Posterior cingulate gyrus (tissue), 11 donors: ENCODE measurements around the gene CRACR2B.

Experiments
- DNase-seq, 10 donors: peaks; one replicate each; pipeline versions ENCODE4 v3.0.0 to v3.0.0-alpha.2; 2020 to 2021; ENCODE audit warnings: mixed read lengths in 3 of 10
- intact Hi-C: fragments of 100-400 bp; cut with DNase I; formaldehyde crosslinking; loops from one replicate; pipeline ENCODE4 v1.15.1; 2023

Gene CRACR2B

DNA sequence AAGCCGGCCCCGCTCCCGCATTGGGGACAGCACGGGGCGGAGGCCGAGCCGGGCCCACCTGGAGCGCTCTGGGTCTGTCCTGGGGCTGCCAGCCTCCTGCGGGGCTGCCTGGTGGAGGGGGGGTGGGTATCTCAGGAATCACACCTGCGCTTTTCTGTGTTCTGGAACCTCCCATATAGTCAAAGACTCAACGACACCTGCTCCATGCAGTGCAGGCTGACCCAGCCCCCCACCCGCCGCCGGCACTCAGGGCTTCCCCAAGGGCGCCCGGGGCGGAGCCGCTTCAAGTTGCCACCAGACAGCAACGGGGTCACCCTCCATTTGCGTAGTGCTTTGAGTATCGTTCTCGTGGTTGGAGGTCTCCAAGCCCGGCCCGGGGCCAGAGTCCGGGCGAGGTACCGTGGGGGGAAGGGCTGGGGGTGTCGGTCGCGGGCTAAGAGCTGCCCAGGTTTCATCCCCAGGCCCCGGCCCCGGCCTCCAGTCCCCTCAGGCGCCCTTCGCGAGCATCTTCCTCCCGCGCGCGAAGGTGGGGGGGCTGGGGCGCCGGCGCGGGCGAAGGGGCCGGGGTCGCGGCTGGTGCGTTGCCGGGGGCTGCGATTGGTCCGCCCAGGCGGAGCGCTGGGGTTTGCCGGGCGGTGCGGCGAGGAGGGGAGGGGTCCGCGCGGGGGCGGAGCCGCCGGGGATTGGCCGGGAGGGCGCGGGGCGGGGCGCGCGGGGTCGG, 21.5 kb downstream of the CRACR2B start:
- intact Hi-C loops = loop anchor here (10.0 kb wide), 1 partner anchor 126 kb away; no protein-coding TSS in a partner anchor
- no peak for DNase-seq

DNA sequence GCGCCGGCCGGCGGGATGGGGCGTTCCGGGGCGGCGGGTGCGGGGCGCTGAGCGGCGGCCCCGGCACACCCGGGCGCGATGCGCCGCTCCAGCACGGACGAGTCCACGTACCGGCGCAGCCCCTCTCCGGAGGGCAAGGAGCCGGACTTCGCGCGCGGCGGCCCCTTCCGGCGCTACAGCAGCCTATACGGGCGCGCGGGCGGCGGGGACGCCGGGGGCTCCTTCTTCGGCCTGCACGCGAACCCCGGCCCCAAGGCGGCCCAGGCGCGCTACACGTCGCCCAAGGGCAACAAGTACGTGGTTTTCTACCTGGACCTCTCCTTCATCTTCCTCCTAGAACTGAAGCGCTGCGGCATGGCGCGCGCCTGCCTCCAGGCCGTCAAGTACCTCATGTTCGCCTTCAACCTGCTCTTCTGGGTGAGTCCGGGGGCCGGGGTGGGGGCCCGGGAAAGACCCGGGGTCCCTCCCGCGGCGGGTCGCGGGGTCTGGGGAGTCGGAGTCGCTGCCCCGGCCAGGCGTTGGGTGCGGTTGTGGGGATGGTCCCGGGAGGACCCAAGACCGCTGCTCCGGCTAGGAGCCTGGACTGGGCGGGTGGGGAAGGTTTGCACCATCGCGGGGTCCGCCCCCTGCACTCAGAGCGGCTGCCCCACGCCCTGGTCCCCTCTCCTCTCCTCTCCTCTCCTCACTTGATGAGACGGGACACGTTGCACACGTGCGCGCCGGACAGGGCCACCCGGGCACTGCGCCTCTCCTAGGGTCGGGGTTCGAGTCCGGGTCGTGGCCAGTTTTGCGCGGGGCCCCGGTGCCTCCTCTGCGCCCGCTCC, 22.4 kb downstream of the CRACR2B start:
- intact Hi-C loops = loop anchor here (10.0 kb wide), 1 partner anchor 125 kb away; no protein-coding TSS in a partner anchor
- DNase-seq = no peak

DNA sequence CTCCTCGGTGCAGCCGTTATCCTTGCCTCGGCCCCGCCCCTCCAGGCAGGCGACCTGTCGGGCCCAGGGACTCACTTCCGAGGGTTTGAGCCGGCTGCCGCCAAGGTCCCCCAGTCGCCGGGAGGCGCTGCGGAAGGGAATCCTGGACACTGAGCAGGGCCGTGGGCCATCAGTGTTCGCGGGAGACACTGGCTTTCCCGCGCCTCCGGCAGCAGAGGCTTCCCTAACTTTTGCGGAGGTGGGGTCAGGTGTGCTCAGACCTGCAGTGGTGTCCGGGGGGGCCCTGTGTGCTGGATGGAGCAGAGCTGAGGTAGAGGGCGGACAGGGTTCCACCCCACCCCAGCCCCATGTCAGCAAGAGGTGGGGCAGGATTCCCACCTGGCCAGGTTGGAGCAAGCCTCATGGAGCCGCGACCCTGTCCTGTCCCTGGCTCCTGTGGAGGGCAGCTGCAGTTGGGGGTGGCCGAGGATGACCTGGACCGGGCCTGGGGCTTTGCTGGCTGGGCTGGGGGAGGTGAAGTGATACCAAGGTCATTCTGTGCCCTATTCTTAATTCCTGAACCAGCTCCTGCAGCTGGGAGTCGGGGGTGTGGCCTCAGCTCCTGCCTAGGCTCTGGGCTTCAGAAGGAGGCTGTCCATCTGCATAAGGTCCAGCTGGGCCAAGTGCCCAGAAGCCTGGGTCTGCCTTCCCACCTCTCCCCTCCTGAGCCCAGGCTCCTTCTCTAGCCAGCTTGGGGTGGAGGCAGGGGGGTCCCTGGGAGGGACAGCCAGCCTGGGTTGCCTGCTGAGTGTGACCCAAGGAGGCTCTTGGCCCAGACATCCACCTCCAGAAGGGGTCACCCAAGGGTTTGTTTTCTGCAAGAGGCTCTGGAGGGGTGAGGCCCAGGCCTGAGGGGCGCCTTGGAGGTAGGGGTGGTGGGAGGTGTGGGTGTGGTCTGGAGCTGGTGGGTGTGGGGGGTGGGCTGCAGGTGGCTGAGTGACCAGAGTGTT, 23.4 kb downstream of the CRACR2B start:
- no peak for DNase-seq
- intact Hi-C loops = no loop called here

DNA sequence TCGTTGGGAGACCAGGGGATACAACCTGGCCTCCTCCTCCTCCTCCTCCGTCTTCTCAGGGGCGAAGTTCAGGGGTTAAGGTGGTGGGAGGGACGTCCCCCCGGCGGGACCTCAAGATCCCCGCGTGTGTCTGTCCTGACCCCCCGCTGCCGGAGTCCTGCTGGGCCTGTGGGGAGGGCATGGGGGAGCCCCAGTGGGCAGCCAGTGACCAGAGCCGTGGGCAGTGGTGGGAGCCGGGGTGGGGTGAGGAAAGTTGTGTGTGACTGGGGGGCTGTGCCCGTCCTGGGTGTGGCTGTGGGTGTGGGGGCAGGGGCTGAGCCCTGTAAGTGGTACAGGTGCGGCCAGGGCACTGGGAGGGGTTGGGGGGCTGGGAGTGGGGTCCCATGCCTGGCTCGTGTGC, 25.0 kb downstream of the CRACR2B start:
- no peak for DNase-seq
- intact Hi-C loops = no loop called here

DNA sequence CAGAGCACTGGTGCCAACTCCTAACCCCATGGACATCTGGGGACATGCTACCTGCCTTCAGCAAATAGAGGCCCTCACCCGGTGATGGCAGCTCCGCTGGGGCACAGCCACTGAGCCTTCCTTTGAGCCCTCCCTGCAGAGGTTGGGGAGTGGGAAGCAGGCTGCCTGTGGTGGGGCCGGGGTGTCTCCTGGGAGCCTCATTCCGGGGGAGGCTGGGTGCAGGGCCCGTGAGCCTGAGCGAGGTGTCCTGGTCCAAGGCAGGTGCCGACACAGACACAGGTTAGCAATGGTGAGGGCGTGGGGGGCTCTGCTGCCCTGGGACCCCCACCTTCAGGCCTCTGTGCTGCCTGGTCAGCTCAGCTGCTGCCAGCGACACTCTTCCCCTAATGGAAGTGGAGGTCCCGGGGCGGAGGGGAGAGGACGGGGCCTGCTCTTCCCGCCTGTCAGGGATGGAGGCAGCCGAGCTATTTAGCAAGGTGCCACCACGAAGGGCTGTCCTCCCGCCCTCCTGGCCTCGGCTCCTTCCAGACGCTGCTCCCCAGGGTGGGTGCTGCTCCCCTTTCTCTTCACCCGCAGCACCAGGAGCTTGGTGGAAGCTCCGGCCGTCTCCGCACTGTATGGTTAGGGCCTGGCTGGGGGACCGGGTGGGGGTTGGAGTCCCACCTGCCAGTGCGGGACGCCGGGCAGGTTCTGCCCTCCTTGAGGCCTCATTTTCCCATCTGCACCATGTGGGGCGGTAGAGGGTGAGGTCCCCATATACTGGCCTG, 26.1 kb downstream of the CRACR2B start:
- no peak for DNase-seq
- intact Hi-C loops = no loop called here

DNA sequence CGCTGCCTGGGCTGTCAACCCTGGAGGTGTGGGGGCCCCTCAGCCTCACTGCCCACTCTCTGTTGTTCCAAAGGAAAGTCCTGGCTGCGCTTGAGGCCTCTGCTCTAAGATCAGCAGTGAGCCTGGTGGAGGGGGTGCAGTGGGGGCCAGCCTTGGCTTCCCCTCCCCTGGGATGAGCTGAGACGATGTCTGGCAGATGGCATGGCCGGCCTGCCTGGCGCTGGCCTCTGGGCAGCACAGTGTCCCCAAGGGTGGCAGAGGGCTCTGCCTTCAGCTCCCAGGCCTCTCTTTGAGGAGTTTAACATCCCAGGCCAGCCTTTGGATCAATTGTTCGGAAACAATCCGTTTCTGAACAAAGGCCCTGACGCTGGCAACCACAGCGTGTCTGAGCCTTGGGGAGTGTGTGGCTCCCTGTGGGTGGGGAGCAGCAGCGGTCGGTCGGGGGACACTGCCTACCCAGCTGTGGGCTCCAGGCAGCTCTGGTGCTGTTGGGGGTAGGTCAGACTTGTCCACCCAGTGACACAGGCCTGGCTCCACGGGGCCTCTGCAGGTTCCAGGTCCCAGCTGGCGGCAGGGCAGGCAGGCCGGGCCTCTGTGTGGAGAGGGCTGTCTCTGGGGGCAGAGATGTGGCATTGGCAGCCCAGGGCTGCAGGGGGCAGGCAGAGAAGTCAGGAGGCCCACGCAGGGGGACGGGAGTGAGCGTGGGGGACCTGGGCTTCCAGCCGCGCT, 27.0 kb downstream of the CRACR2B start:
- DNase-seq = no peak
- intact Hi-C loops = no loop called here

DNA sequence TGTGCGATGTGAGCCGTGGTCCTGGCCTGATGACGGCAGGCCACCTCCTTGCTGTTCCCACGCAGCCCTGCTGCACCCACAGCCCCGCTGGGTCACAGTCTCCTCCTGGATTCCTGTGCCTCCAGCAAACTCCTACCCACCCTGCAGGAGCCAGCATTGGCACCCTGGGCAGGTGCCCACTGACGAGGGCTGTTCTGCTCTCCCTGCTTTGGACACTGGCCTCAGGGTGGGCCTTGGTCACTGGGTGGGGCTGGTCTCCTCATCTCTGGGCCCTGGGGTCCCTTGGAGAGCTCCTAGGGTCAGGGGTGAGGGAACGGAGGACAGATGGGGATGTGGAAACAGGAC, 27.6 kb downstream of the CRACR2B start:
- no peak for DNase-seq
- intact Hi-C loops = no loop called here

DNA sequence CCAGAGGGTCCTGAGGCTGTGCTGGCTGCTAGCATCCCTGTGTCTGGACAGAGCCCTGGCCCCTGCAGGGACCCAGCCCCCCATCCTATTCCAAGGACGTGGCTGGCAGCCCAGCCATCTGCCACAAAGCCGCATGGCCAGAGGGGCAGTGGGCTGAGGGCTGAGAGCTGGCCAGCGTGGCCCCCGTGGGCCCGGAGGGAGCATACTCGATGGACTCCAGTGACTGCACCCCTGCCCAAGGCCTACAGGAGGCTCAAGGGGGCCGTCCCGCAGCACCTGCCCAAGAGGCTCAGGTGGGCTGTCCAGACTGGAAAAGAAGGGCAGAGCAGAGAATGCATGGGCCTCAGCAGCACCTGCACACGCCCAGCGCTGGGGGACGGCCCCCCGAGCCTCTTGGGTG, 28.1 kb downstream of the CRACR2B start:
- intact Hi-C loops = no loop called here

DNA sequence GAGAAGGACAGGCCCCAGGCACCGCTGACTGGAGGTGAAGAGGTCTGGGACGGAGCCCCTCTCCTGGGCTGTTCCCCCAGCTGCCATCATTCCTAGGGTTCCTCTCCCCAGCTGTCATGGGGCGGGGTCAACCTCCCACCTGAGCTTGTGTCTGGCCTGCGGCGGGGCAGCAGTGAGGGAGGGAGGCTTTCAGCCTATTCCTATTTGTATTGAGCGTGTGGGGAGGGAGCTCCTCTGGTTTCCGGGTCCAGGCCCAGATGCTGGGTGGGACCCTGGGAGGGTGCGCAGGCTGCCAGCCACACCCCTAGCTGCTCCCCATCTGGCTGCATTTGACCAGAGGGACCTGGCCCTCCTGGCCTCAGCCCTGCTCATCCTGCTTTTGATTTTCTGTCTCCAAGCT, 28.7 kb downstream of the CRACR2B start:
- intact Hi-C loops = no loop called here

More for the DNA sequence above, 28.1 kb downstream of the CRACR2B start:
- DNase-seq = no peak

DNA sequence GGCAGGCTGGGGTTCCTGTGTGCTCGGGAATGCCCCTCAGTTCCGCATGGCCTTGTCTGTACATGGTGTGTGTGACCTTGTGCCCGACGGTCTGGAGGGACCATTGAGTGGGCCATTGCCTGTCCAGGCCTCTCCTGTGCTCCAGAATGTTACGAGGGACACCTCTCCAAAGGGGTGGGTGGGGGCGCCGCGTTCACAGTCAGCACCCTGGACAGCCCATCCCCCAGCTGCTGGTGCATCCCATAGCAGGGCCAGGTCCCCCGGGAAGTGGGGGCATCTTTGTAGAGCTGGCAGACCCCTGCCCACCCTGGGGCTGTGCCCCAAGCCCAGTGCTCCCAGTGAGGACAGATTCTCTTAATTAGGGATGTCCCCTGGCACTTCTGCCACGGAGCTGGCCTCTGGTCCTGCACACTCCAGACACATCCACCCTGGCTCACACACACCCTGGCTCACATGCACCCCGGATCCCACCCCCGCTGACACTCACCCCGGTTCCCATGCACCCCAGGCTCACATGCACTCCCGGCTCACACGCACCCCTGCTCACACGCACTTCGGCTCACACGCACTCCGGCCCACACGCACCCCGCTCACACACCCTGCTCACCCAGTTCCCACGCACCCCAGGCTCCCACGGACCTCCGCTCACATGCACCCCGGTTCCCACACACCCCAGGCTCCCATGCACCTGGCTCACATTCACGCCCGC, 30.5 kb downstream of the CRACR2B start:
- DNase-seq = peak in 1 of 10 donors; percentile 80
- intact Hi-C loops = no loop called here

More for the DNA sequence above, 28.7 kb downstream of the CRACR2B start:
- no peak for DNase-seq

DNA sequence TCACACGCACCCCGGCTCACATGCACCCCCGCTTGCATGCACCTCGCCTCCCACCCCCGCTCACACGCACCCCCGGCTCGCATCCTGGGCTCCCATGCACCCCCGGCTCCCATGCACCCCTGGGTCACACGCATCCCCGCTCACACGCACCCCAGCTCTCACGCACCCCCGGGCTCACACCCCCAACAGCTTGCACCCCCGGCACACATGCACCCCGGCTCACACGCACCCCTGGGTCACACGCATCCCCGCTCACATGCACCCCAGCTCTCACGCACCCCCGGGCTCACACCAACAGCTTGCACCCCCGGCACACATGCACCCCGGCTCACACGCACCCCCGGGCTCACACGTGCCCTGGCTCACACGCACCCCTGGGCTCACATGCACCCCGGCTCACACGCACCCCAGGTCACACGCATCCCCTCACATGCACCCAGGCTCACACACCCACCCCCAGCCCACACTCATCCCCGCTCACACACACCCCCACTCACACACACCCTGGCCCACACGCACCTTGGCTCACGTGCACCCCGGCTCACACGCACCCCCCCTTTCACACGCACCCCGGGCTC, 31.1 kb downstream of the CRACR2B start:
- intact Hi-C loops = no loop called here
- no peak for DNase-seq

DNA sequence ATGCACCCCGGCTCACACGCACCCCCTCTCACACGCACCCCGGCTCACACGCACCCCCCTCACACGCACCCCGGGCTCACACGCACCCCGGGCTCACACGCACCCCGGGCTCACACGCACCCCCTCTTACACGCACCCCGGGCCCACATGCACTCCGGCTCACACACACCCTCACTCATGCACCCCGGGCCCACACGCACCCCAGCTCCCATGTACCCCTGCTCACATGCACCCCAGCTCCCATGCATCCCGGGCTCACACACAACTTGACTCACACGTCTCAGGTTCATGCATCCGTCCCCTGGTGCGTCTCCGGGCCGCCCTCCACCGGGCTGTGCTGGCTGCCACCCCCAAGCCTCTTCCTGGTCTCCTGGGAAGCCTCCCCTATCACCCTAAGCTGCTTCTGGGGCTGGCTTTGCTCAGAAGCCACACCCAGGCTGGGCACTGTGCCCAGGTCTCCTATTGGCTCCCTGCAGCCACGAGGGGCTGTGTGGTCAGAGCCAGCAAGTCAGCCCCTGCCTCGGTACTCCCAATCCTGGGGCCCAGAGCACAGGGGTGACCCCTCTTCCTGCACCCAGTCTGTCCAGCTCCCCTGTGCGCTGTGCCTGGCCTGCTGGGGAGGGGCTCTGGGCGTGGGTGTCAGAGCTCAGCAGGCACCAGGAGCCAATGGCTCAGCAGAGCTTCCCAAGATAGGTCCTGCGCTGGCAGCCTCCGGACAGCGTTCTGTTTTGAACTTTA, 31.8 kb downstream of the CRACR2B start:
- intact Hi-C loops = no loop called here
- peak; percentile 64 to 98 (median 88) for DNase-seq

DNA sequence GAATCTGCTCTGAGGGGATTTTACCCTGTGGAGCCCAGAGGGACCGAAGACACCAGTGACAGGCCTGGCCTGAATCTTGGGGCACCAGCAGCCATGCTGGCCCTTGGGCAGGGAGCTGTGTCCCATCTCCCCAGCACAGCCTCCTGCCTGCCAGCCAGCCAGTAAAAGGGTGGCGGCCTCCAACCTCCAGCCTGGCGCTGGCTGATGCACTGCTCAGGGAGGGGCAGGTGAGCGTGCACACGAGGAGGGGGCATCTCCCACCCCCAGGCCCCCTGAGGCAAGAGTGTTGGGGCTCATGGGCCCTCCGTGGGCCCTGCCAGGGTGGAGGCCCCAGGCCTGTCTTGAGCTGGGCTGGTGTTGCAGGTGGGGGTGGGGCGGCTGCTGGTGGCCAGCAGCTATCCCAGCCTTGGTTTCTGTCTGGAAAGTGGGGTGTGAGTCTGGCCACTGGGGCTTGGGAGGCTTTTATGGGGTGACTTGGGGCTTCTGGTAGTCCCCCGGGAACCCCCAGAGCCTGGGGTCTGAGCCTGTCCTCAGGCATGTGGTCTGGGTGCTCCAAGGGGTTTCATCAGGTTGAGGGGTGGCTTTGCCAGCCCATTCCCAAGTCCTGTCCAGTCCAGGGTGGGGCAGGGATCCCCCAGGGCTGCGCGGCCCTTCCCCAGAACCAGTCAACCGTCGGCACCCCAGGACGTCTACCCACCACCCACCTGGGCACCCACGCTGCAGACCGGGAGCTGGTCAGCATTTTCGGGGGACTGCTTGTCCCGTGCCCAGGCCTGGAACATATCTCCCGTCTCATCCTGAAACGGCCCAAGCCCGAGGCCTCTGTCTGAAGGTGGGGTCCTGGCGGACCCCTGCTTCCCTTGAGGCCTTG, 32.8 kb downstream of the CRACR2B start:
- peak in 1 of 10 donors; percentile 84 for DNase-seq
- intact Hi-C loops = no loop called here

DNA sequence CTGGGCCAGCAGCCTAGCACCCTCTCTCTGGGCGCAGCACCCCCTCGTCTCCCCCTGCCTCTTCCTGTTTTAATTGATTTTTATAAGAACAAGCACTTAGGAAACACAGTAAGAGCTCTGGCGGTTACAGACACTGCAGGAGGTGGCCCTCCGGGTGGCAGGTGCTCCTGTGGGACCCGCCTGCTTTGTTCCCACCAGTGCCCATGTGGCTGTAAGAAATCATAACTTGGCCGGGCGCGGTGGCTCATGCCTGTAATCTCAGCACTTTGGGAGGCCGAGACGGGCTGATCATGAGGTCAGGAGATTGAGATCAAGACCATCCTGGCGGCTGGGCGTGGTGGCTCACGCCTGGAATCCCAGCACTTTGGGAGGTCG, 33.4 kb downstream of the CRACR2B start:
- DNase-seq = no peak
- intact Hi-C loops = no loop called here

DNA sequence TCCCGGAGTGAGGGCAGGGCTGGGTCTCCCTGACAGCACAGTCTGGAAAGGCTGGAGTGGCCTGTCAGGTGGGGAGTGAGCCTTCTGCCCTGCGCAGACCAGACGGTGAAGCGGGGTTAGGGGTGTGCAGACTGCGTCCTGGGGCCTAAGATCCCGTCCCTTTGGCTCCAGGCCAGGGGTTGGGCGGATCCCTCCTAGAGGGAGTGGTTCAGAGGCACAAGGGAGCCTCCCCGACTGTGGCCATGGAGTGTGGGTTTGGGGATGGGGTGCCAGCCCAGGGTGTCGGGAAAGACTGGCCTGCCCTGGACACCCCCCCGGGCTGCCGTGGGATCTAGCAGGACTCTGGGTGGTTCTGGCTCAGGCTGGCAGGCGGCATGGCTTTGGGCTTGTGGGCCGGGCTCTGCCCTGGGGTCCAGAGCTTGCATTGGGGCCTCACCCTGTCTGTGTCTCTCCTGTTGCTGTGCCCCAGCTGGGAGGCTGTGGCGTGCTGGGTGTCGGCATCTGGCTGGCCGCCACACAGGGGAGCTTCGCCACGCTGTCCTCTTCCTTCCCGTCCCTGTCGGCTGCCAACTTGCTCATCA, 34.5 kb downstream of the CRACR2B start:
- intact Hi-C loops = no loop called here

DNA sequence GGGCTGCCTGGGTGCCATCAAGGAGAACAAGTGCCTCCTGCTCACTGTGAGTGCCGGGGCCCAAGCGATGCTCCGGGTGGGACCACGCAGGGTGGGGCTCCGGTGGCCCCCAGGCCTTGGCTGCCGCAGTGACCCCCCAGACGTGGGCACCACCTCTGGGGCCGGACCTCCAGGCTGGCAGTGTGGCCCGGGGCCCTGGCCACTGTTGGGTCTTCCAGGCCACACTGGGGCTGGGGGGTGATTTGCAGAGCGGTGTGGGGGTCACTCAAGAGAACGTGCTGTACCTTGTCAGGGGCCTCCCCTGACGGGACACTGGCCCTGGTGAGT, 34.9 kb downstream of the CRACR2B start:
- intact Hi-C loops = no loop called here
- no peak for DNase-seq

More for the DNA sequence above, 34.5 kb downstream of the CRACR2B start:
- no peak for DNase-seq
